ENCODE measurements around the gene SLMAP.
"Not testable (repeated sequence)": the region's sequence is repeated elsewhere in the genome, so short reads cannot be mapped to it uniquely, and the experiment has no call there.

Gene SLMAP

GRCh38 chr3:57832486-57832885 lies 76.4 kb downstream of the SLMAP start:
- no peak for DNase-seq (ENCODE audit: low spot score)

GRCh38 chr3:57832900-57833313 lies 76.8 kb downstream of the SLMAP start:
- DNase-seq (ENCODE audit: low spot score): no peak

GRCh38 chr3:57833763-57834162 lies 77.7 kb downstream of the SLMAP start:
- no peak for DNase-seq (ENCODE audit: low spot score)

DNA sequence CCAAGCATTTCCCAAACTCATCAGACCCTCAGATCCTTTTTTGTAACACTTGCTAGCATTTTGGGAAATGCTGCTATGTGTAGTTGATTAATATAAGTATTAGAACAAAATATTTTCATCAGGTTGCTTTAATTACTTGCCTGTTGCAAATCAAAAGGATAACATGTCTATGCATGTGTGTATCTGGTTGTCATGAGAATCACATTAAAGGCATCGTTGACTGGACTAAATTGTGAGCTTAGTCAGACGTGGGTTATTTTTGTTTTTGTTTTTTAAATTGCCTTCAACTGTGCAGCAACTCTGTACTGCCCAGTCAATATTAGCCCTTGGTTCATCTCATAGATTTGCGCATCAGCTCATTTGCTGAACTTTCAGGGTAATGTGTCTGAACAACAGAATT lies 81.6 kb downstream of the SLMAP start:
- DNase-seq (ENCODE audit: low spot score): no peak

DNA sequence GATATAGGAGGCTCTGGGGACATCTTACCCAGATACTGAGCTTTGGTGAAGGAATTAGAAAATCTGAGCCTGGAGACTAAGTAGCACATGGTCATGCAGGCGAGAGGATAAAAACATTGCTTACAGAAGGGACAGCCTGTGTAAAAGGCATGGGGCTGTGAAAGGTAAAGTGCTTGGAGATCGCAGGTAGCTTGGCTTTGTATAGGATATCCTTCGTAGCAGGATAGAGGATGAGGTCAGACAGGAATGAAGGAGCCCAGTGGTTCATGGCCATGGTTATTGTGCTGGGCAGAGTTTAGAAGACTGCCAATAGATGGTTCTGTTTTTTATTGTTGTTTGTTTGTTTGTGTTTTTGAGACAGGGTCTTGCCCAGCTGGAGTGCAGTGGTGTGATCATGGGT lies 82.5 kb downstream of the SLMAP start:
- DNase-seq (ENCODE audit: low spot score): no peak

DNA sequence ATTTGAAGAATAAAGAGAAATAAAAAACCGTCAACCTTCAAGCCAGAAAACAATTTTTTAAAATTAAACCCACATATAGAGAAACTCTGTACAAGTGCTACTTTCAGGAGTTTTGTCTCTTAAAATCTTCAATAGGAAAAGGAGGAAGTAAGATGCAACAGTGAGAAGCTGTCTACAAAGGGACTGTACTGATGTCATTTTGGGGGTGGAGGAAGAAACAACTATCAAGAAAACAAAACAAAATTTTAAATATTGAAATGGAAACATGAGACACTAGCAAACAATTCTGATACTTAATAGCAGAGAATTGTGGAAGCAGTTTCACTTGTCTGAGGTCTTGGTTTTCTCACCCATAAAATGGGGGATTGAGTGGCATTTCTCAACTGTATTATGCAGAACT lies 84.4 kb downstream of the SLMAP start:
- DNase-seq (ENCODE audit: low spot score): no peak

DNA sequence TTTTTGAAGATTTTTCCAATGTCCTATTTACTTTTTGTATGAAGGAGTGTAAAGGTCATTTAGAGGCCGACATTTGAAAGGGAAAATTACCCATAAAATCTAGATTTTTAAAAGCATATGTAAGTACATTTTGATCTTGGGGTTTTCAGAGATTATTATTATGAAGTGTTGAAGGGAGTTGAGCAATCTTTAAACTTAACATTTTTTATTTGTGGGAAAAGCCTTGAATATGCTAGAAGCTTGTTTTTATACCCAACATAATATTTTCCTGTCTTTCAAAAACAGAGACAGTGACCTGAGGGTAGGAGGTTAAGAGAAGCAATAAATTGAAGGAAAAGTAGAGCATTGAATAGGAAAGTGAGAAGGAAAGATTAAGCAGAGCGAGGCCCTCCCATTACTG lies 85.7 kb downstream of the SLMAP start:
- no peak for DNase-seq (ENCODE audit: low spot score)

- DNase-seq (ENCODE audit: low spot score): no peak
These were observed 92.1 kb downstream of the SLMAP start for GRCh38 chr3:57848177-57848738.

DNA sequence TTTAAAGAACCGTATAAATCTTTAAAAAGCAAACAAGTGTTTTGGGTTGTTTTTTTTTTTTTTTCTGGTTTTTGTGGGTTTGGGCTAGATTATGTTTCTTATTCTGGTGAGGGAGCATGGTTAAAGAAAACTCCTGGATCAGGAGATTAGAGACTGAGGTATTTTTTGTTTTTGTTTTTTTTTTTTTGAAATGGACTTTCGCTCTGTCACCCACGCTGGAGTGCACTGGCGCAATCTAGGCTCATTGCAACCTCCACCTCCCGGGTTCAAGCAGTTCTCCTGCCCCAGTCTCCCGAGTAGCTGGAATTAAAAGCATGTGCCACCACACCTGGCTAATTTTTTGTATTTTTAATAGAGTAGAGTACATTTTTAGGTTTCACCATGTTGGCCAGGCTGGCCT lies 95.2 kb downstream of the SLMAP start:
- no peak for DNase-seq (ENCODE audit: low spot score)

DNA sequence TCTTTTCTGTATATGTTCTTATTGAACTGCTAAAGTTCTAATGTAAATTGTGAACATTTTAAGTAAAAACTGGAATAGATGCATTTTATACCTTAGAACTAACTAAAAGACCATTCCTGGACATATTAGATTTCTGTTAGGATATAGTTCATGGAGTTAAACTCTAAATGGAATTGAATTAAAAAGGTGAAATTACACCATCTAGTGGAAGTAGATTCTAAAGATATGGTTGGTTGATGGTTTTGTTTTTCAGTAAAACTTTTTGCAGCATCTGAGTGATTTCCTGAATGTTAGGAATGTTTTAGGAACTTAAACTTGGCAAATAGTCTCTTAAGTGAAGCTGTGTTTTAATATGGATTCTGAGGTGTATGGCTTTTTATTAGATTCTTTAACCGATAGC lies 96.8 kb downstream of the SLMAP start:
- peak; percentile 25 for DNase-seq (ENCODE audit: low spot score)

DNA sequence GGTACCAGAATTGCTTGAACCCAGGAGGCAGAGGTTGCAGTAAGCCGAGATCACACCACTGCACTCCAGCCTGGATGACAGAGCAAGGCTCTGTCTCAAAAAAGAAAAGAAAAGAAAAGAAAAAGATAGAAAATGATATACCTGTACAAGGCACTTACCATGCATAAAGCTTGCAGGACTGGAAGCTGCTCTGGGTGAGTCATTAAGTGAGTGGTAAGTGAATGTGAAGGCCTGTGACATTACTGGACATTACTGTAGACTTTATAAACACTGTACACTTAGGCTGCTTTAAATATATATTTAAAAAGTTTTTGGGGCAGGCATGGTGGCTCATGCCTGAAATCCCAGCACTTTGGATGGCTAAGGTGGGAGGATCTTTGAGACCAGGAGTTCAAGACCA lies 99.2 kb downstream of the SLMAP start:
- no peak for DNase-seq (ENCODE audit: low spot score)

GRCh38 chr3:57855943-57856342 lies 99.8 kb downstream of the SLMAP start:
- DNase-seq (ENCODE audit: low spot score): no peak

GRCh38 chr3:57856675-57857074 lies 100.6 kb downstream of the SLMAP start:
- DNase-seq (ENCODE audit: low spot score): peak; percentile 34

DNA sequence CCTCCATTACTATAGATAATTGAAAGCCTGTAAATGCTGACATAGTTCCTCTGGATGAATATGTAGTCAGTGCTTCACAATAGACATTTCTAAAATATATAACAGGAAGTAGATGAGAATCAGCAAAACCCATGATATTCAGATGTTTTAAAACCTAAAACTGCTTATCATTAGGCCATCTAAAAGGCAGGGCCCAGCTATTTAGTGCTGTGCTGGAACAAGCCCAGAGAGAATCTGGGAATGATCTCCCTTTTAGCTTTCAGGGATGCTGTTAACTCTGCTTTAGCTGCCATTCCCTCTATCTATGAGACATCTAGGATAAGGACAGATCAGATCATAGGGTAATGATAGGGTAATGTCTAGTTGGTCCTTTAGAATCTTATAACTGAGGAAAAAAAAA lies 106.8 kb downstream of the SLMAP start:
- no peak for DNase-seq (ENCODE audit: low spot score)

DNA sequence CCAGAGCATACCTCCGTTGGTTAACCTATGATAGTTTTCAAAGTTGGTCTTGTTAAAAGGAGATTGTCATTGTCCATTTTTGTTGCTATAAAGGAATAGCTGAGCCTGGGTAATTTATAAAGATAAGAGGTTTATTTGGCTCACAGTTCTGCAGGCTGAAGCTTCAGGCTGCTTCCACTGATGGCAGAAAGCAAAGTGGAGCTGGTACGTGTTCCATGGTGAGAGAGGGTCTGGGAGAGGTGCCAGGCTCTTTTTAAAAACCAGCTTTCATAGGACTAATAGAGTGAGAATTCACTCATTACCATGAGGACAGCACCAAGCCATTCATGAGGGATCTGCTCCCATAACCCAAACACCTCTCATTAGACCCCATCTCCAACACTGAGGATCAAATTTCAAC lies 107.3 kb downstream of the SLMAP start:
- DNase-seq (ENCODE audit: low spot score): no peak

- no peak for DNase-seq (ENCODE audit: low spot score)
These were observed 108.7 kb downstream of the SLMAP start for GRCh38 chr3:57864853-57865252.

- not testable (repeated sequence) for DNase-seq (ENCODE audit: low spot score)
These were observed 113.0 kb downstream of the SLMAP start for GRCh38 chr3:57869110-57869509.

DNA sequence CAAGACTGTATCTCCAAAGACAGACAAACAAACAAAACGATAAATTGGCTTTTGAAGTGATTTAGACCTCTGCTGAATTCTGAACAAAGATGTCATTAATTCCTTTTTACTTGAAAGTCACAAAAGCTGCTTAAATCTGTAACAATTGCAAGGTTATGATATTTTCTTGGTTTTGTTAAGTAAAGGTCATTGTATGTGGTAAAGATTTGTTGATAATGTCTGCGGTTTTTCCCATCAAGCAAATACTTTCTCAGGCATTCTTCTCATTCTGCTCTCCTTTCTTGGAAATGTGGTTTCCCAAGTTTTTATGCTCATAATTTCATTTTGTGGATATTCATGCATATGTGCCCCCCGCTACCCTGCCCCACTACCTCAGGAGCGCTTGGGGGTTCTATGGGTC lies 116.5 kb downstream of the SLMAP start:
- no peak for DNase-seq (ENCODE audit: low spot score)

DNA sequence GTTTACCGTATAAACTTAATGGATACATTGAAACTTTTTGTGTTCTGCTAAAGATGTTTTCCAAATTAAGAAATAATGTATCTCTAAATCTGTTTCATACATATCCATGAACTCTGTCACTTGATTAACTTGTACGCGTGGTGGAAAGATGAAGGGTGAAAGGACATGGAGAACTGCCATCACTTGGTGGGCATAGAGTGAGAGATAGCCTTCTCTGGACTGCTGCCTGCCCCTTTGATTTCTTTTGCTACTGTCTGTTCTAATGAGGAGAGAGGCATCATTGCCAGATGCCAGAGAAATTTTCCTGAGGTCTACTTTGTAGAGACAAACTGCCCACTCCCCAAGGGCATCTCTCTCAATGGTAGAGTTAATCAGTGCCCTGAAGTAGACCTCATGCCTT lies 120.5 kb downstream of the SLMAP start:
- DNase-seq (ENCODE audit: low spot score): no peak

GRCh38 chr3:57877116-57877515 lies 121.0 kb downstream of the SLMAP start:
- no peak for DNase-seq (ENCODE audit: low spot score)

- DNase-seq (ENCODE audit: low spot score): not testable (repeated sequence)
These were observed 128.3 kb downstream of the SLMAP start for GRCh38 chr3:57884436-57884835.

DNA sequence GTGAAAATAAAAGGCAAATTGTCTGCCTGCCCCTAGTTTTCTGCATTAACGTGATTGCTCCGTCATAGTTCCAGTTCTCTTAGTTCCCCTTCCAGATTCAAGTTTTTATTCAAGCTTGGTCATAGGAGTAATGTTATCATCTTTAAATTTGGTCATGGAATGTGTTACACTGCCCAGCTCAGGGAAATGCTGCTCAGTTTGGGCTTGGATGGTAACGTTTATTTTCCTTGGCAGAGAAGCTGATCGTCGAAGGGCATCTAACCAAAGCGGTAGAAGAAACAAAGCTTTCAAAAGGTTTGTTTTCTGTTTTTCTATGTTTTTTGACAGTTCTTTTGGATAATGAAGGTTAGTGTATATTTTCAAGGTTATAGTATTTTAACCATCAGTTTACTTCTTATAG lies 133.7 kb downstream of the SLMAP start:
- DNase-seq (ENCODE audit: low spot score): no peak

GRCh38 chr3:57890874-57891273 lies 134.8 kb downstream of the SLMAP start:
- no peak for DNase-seq (ENCODE audit: low spot score)

DNA sequence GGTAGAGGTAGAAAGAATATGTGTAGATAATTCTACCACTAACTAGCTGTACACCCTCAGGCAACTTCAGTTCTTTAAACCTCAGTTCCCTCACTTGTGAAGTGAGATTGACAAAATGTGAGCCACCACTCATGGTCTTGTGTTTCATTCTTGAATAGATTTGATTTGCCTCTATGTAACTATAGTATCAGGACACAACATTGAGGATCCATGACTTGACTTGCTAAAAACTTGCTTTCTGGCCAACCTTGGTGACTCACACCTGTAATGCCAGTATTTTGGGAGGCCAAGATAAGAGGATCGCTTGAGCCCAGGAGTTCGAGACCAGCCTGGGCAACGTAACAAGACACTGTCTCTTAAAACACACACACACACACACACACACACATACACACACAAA lies 136.3 kb downstream of the SLMAP start:
- DNase-seq (ENCODE audit: low spot score): peak; percentile 9

GRCh38 chr3:57893156-57893555 lies 137.0 kb downstream of the SLMAP start:
- DNase-seq (ENCODE audit: low spot score): no peak

Data from hematopoietic multipotent progenitor cell treated with erythropoietin and hydrocortisone succinate and interleukin-3 and kit ligand, for 15 days (in vitro differentiated cells).